ENCODE results near the gene CELF4.
A peak's percentile ranks its signal among the peaks of the same experiment; 100 is the strongest.

Gene CELF4

DNA sequence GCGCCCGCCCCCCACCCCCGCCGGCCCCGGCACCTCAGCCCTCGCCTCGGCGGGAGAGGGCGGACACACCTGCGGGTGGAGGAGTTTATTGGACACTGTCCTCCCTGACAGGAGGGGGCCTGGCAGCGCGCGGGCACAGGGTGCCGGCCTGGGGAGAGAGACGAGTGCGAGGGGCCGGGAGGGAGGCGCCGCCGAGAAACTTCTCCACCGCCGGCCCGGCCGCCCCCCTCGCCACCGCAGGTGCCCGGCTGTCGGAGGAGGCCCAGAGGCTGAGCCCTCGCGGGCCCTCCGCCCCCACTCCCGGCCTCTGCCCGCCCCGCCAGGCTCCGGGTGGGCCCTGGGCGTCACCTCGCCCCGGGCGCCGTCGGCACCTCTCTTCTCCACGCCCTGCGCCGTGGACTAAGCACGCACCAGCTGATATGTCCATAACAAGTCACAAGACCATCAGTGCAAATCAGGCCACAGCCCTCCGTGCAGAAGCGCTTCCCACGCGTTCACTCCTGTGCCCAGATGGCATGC is 311.3 kb downstream of the CELF4 start:
- intact Hi-C loops (cut with DNase I): no loop called here

DNA sequence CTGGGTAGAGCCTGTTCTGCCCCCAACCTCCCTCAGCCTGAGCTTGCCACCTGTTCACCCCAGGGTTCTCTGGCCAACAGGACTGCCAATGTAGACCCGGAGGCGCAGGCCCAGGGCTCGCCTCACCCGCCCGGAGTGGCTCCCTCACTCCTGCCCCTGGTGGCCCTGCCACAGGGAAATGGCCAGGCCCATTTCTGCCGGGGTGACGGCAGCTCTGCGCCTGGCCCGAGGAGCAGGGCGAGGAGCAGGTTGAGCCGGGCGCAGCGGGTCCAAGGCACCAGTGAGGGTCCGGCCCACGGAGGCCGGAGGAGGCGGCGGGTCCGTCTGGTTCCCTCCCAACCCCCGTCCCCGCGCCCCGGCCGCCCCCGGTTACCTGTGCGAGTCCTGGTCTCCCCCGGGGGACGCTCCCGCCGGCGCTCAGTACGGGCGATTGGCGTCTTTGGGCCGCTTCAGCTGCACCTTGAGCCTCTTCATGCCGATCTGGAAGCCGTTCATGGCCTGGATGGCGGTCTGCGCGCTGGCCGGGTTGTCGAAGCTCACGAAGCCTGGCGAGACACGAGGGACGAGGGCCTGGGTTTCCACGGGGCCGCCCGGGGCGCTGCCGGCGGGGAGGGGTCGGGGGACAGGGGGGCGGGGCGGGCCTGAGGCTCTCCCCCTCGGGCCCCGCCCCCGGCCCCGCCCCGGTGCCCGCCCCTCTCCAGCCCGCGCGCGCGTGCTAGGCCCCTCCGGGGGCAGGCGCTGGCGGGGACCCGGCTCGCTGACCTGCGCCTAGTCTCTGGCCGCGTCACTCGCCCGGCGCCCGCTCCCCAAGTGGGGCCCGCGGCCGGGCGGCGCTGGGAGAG is 312.0 kb downstream of the CELF4 start:
- peak in 1 of 10 donors; percentile 81 for DNase-seq
- intact Hi-C loops (cut with DNase I): no loop called here

More for the DNA sequence above, 311.3 kb downstream of the CELF4 start:
- DNase-seq: peak in 2 of 10 donors; percentile 77 to 86

DNA sequence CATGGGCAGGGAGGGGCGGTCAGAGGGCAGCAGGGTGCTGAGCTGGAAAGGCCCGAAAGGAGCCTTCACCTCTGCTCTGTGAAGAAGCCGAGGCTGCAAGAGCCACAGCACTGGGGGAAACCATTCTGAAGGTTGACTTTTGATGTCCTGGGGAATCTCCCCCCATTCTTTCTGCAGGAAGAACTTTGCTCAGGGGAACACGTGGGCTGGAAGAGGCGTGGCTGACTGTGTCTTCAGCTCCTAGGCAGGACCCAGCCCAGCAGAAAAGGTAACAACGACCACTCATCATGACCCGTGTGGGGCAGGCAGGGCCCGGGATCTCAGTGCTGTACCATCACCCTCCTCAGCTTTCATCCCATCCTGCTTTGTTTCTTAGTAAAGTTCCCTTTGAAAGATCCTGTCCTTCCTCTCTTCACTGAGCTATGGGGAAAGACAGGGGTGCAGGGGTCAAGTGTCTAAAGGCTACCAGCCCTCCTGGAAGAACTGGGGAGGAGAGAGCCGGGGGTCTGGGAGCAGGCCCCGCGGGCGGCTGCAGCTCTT is 312.7 kb downstream of the CELF4 start:
- intact Hi-C loops (cut with DNase I): no loop called here
- no peak for DNase-seq

DNA sequence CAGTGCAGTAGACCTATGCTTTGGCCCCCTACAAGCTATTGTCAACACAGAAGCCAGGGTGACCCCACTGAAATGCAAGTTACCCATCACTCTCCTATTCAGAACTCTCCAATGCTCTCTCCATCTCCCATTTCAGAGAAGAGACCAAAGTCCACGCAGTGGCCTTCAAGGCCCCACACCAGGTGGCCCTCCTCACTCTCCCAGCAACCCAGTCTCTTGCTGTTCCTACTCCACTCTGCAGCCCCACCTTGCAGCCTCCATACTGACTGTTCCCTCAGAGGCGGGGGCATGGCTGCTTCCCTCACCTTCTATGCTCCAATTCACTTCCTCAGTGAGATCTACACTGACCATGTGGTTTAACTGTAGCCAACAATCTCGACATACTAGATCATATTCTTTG is 313.3 kb downstream of the CELF4 start:
- DNase-seq: peak in 1 of 10 donors; percentile 61
- intact Hi-C loops (cut with DNase I): no loop called here

DNA sequence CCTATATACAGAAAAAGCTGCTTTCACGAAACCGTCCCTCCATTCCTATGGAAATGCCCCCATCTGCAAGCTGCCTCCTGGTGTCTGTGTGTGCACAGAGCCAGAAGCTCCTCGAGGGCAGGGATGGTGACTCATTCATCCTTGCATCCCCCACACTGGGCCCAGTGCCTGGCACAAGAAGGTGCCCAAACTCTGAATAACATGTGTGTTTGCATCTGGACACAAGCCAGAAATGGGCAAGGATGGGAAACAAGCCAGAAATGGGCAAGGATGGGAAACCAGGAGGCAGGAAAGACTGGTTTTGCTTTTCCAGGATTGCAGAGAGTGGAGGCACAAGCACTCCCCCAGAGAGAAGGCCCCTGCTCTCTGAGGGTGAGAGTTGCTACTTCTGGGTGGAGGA is 313.9 kb downstream of the CELF4 start:
- DNase-seq: peak in 1 of 10 donors; percentile 83
- intact Hi-C loops (cut with DNase I): no loop called here

DNA sequence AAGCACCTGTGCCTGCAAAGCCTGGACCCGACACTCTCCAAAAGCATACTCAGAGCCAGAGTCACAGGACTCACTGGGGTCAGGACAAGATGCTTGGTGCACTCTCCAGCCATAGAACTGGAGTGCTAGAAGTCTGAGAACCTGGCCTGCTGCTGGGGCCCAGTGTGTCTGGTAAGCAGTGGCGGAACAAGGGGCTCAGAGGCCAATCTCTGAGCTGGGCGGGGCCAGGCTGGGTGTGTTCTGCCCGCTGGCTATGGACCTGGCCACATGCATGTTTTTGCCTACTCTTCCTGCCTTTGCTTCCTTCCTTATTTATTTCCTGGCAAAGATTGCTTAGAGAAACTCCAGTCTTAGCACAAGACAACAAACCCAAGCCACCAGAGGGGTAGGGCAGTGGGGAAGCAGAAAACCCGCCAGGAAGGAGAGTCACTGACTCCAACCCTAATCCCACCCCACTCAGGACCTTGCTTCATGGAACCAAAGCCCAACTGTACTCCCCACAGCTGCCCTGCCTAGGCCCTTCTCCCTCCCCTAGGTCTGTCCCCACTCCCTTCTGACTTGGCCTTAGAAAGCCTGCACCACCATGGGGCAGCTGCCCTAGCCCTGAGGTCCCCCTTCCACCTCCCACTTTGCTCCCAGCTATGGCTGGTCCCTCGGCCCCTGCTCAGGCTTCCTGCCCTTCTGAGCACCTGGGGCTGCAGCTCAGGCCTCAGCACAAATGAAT is 315.5 kb downstream of the CELF4 start:
- intact Hi-C loops (cut with DNase I): no loop called here
- no peak for DNase-seq

DNA sequence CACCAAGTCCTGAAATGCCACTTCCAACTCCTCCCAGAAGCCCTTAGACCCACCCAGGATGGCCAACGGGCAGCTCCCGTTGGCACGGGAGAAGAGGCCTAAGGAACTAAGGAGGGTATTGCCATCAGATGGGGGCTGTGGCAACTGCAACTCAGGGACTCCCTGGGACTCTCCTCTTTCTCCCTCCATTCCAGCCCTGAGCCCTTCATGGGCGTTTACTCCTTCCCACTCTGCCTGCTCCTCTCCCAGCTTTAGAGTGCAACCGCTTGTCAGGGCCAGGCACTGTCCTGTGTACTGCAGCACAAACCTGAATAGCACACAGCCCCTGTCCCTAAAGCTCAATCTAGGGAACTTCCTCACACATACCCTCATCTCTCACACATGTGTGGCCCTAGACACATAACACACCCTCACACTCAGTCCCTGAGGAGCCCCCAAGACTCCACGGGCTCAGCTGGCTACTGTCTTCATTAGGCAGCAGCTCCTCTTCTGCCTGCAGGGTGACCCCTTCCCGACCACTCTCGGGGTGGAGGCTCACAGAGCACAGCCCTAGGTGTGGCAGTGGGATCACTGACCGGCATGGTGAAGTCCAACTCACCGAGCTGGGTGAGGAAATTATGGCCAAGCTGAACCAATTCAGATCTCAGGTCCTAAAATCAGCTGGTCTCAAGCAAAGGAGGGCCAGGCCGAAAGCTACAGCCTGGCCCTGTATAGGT is 316.3 kb downstream of the CELF4 start:
- peak in 1 of 10 donors; percentile 69 for DNase-seq
- intact Hi-C loops (cut with DNase I): no loop called here

DNA sequence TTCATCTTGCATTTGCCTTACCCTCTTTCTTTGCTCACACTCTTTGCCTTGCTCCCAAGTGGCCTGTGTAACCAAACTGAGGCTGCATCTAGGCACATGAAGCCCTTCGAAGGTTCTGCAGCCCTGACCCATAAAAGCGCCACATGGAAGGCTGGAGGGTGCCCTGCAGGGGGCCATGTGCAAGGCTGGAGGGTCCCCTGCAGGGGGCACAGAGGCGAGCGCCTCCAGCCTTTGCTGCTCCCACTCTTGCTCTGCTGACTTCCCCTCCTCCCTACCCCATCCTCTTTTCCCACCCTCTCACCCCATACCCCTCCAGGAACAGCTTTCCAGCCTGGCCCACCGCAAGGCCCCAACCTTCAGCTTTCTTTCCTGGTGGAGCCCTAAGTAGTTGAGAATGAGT is 317.3 kb downstream of the CELF4 start:
- intact Hi-C loops (cut with DNase I): no loop called here
- no peak for DNase-seq

DNA sequence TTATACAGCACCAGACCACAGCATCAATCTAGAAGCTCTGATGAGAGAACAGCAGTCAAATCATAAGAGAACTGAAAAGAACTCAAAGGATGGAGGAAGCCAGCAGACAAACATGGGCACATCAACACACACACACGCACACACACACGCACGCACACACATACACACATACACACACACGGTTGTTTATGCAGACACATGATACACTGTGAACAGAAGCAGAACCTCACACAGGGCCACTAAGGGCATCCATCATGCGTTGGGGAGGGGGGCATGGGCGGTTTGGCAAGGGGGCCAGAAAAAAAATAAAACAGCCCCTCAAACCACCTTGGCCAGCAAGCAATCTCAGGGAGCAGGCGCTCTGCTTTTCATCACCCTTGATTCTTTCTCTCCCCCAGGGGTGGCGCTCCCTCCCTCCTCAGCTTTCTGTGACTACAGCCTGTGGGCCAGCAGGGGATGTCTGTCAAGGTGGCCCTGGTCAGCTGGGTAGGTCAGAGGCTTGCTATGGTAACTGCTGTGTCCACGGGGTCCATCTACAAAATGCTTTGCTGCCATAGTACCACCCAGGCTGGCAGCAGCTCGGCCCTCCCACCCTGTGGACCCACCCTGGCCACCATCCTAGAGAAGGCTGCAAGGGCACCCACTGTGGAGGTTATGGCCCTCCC is 318.0 kb downstream of the CELF4 start:
- DNase-seq: no peak

DNA sequence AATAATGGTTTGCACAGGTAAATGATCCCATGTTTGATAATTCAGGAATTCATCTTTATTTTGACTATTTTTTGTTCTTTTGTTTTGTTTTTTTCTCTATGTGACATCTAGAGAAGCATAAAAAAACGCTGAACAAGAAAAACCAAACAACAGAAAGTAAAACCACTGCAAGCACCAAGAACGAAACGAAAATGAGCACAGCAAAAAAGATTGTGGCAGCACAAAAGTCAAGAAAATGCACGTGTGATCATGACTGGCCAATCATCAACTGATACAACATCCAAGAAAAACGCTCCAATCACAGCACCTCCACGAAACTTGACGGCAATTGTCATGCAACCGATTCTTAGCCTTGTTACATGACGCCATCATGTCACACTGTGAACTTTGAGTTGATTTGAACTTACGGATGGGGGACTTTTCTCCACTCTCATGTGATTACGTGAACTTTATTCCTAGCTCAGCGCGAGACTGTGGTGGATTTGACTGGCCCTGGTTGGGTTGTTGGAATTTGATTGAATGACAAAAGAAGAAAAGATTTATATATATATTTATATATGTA is 318.7 kb downstream of the CELF4 start:
- DNase-seq: no peak
- intact Hi-C loops (cut with DNase I): no loop called here

More for the DNA sequence above, 318.0 kb downstream of the CELF4 start:
- intact Hi-C loops (cut with DNase I): no loop called here

DNA sequence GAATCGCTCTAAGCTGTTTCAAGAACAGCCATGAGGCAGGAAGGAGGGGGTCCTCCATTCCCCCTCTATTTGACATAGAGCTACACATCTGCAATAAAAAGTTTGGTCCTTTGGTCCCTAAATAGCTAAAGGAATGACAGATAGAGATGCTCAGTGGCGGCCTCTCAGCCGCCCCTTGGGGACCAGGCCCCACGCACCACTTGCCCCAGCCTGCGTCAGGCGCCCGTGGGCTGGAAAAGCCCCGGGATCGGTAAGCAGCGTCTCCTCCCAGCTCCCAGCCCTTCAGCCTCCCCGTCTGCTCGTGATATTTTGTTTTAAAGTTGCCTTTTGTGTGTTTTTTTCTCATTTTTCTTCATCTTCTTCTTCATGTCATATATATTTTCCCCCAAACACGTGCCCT is 321.0 kb downstream of the CELF4 start:
- intact Hi-C loops (cut with DNase I): no loop called here
- DNase-seq: peak in 1 of 10 donors; percentile 63

DNA sequence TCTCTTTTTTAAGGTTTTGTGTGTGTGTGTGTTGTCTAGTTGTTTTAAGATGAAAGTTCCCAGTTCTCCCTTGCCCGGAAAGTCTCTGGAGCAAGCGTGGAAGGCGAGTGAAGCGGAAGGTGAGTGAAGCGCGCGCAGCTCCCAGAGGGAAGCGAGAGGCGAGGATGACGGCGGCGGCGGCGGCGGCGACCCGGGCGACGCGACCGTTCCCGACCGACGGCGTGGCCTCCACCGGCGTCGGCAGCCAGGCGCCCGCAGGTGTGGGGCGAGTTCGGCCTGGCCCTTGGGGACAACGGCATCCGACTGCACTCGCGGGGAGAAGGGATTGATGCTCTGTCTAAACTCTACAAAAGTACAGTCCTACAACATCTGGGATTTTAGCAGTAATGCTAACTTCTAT is 321.9 kb downstream of the CELF4 start:
- intact Hi-C loops (cut with DNase I): no loop called here

DNA sequence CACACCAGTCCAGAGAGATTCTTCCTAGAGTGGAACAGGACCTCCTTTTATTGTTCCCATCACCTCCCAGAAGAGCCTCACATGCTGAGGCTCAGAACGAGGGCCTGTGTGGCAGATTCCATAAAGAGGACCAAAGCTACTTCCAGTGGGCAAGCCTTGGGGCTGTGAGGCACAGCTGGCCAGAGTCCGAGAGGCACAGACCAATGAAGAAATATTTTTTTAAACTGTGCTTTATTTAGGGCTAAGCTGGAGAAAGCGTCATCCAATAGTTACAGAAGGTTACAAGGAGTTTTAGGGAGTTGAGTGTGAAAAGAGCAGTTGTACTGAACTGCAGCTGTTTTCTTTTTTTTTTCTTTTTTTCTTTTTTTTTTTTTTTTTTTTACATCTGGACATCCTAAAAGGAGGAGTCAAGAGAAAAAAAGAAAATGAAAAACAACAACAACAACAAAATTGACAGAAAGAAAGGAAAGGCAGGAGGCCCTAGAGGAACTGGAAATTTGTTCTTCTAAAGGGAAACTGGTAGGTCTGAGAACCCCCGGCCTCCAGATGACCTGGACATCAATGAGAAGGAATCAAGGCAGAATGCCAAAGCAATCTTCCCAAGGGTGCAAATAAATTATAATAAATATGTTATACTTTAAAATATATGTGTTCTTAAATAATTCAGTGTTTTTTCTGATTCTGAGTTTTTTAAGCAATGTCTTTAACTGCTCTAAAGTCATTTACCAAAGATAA is 322.6 kb downstream of the CELF4 start:
- intact Hi-C loops (cut with DNase I): no loop called here
- DNase-seq: no peak

More for the DNA sequence above, 321.9 kb downstream of the CELF4 start:
- peak in 1 of 10 donors; percentile 42 for DNase-seq

DNA sequence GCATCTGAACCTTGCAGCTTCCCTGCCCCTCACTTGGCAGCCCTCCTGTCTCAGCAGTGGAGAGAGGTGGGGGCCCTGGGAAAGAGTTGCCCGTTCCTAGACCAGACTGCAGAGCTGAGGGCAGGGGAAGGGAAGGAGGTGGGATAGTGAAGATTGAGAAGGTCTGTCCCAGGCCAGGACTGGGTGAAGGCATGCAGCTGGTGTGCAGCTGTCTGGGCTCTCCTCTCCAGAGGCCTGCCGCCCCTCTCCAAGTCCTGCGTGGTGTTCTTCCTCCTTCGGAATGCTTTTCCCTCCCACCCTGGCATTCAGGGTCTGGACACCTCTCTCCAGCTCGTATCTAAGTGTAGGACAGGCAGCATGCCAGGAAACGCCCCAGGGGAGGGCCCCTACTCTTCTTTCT is 323.5 kb downstream of the CELF4 start:
- intact Hi-C loops (cut with DNase I): no loop called here

DNA sequence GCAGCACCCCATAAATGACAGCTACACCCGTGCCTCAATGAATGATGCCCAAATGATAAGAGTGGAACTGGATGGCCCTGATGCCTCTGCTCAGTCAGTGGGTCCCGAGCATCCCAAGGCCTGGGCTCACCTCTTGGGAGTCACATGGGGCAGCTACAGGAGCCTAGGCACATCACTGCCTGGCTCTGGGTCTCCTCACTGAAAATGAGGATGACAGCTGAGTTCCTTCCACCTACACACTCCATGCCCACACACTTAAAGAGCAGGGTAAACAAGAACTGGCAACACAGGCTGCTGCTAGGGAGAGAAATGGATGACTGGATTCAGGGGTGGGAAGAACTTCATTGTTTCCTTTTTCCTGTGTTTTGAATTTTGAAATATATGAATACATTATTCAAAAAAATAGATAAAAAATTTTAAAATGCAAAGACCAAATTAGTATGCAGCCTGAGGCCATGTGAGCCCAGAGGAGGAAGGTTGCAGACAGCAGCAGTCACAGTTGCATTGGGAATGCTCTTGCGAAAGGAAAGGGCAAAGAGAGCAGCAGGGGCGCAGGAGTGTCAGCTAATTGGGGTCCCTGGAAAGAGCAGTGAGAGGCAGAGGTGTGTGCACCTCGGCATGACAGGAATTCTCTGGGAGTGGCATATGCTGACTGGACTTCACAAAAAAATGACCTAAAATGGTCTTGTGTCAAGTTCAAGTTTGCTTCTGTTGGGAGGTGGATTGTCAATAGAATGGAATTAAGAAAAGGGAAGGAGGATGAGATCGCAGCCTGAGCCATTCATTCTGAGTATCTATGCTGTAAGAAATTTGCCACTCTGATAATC is 327.1 kb downstream of the CELF4 start:
- DNase-seq: no peak
- intact Hi-C loops (cut with DNase I): no loop called here

More for the DNA sequence above, 323.5 kb downstream of the CELF4 start:
- DNase-seq: peak in 1 of 10 donors; percentile 74

DNA sequence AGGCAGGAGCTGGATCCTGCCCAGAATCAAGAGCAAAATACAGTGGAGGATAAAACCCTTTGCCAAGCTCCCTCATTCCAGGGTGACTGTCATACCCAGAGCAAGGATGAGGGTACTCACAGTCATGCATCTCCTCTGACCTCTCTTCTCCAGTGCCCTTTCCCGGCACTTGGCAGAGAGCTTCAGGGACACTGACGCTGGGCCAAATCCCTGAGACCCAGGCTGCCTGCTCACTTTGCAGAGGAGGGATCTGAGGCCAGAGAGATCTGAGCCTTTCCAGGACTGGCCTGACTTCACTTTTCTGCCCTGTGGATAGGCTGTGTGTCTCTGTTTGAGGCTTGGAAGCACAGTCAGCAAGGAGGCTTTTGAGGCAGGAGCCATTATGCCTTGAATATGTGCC is 330.0 kb downstream of the CELF4 start:
- DNase-seq: no peak
- intact Hi-C loops (cut with DNase I): no loop called here

DNA sequence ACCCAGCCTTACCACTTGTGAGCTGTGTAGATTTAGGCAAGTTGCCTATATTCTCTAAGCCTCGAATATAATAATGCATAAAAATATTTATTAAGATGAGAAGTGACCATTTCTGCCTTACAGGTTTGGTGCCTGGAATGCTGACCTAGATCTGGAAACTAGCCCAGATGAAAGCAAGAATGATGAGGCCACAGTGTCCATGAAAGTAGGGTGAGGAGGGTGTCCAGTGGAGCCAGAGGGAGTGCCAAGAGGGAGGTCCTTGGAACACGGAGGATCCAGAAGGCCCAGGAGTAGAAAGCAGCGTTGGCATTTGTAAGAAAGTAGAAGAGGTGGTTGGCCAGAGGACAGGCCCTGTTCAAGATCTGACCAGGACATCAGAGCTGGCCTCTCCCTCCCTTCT is 334.3 kb downstream of the CELF4 start:
- intact Hi-C loops (cut with DNase I): no loop called here

DNA sequence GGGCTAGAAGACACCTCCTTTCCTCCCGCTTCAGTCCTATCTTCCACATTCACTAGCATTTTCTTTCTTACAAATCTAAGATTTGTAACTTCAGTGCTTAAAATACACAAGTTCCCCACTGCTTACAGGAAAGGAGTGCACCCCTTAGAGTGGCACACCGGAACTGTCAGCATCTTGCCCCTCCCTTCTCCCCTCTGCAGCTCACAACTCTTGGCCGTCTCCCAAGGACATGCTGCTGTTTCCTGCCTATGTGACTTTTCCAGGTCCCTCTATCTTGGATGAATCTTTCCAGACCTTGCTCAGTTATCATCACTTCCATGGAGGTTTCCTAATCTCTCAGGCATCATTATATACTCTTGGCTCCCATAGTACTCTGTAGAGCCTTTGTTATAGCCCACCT is 334.8 kb downstream of the CELF4 start:
- peak in 1 of 10 donors; percentile 60 for DNase-seq
- intact Hi-C loops (cut with DNase I): no loop called here

More for the DNA sequence above, 334.3 kb downstream of the CELF4 start:
- no peak for DNase-seq

Data from posterior cingulate gyrus (tissue), 11 donors.